Stomach smooth muscle (tissue), 2 donors: Measurements from ENCODE around the gene MCFD2.

Experiments used
- H3K27ac ChIP-seq: one replicate; pipeline ENCODE4 v1.7.0; 2013; ENCODE audit warnings: mild to moderate bottlenecking, low read length, inconsistent platforms
- H3K27me3 ChIP-seq, 2 donors: one replicate each; pipeline ENCODE4 v1.7.0; 2013; ENCODE audit warnings: low read length in 2 of 2; ENCODE audit not compliant: insufficient read depth in 2 of 2, control insufficient read depth in 1 of 2
- H3K36me3 ChIP-seq, 2 donors: one replicate each; pipeline ENCODE4 v1.7.0; 2013; ENCODE audit warnings: low read length in 2 of 2; ENCODE audit not compliant: control insufficient read depth in 2 of 2, insufficient read depth in 2 of 2
- H3K4me1 ChIP-seq: one replicate; pipeline ENCODE4 v1.7.0; 2013; ENCODE audit warnings: low read length; ENCODE audit not compliant: control insufficient read depth, insufficient read depth
- H3K4me3 ChIP-seq, 2 donors: one replicate each; pipeline ENCODE4 v1.7.0; 2013; ENCODE audit warnings: low read length in 2 of 2
- H3K9ac ChIP-seq, 2 donors: one replicate each; pipeline ENCODE4 v1.7.0; 2013; ENCODE audit warnings: low read length in 2 of 2, mild to moderate bottlenecking in 1 of 2
- H3K9me3 ChIP-seq, 2 donors: one replicate each; pipeline ENCODE4 v1.7.0; 2013; ENCODE audit warnings: low read length in 2 of 2; ENCODE audit not compliant: control insufficient read depth in 2 of 2
- donor health status: healthy.
- donor health status: Pancreatic carcinoma.

MCFD2 gene

GRCh38 chr2:46857871-46858701 is 57.5 kb downstream of the MCFD2 start:
- Histone ChIP-seq H3K9ac (no peak overlapping the region), H3K4me1 (peaks cover 46% of the 10 kb centered on the region), H3K4me3 (no peak overlapping the region), H3K9me3 (no peaks in the 10 kb centered on the region), H3K27ac (no peak overlapping the region), H3K36me3 (no peaks in the 10 kb centered on the region), H3K27me3 (no peaks in the 10 kb centered on the region)

GRCh38 chr2:46856336-46856735 is 59.3 kb downstream of the MCFD2 start:
- Histone ChIP-seq H3K27ac (peak overlapping the region; percentile 46), H3K36me3 (no peaks in the 10 kb centered on the region), H3K27me3 (no peaks in the 10 kb centered on the region), H3K4me3 (no peak overlapping the region), H3K9me3 (no peaks in the 10 kb centered on the region), H3K9ac (peak overlapping the region in 1 of 2 donors; percentile 50), H3K4me1 (peaks cover 42% of the 10 kb centered on the region)

GRCh38 chr2:46855805-46856204 is 59.8 kb downstream of the MCFD2 start:
- no peaks in the 10 kb centered on the region for H3K9me3 ChIP-seq
- no peaks in the 10 kb centered on the region for H3K27me3 ChIP-seq
- peak overlapping the region; percentile 86 for H3K27ac ChIP-seq
- peak overlapping the region in 1 of 2 donors; percentile 50 for H3K9ac ChIP-seq
- H3K4me3 ChIP-seq: no peak overlapping the region
- no peaks in the 10 kb centered on the region for H3K36me3 ChIP-seq
- H3K4me1 ChIP-seq: peaks cover 46% of the 10 kb centered on the region

GRCh38 chr2:46854260-46854659 is 61.3 kb downstream of the MCFD2 start:
- Histone ChIP-seq H3K27ac (peak overlapping the region; percentile 86), H3K9me3 (no peaks in the 10 kb centered on the region), H3K4me1 (peaks cover 61% of the 10 kb centered on the region), H3K4me3 (peak overlapping the region in 1 of 2 donors; percentile 8), H3K9ac (peak overlapping the region; percentile 47 to 64), H3K36me3 (no peaks in the 10 kb centered on the region), H3K27me3 (no peaks in the 10 kb centered on the region)

GRCh38 chr2:46852598-46852997 is 63.0 kb downstream of the MCFD2 start:
- H3K4me3 ChIP-seq: no peak overlapping the region
- peak overlapping the region; percentile 49 for H3K27ac ChIP-seq
- no peak overlapping the region for H3K9ac ChIP-seq
- H3K27me3 ChIP-seq: no peaks in the 10 kb centered on the region
- H3K9me3 ChIP-seq: no peaks in the 10 kb centered on the region
- no peaks in the 10 kb centered on the region for H3K36me3 ChIP-seq
- H3K4me1 ChIP-seq: peaks cover 69% of the 10 kb centered on the region

- no peaks in the 10 kb centered on the region for H3K36me3 ChIP-seq
- H3K9me3 ChIP-seq: no peaks in the 10 kb centered on the region
- peaks cover 73% of the 10 kb centered on the region for H3K4me1 ChIP-seq
- no peaks in the 10 kb centered on the region for H3K27me3 ChIP-seq
- H3K4me3 ChIP-seq: no peak overlapping the region
- no peak overlapping the region for H3K9ac ChIP-seq
- H3K27ac ChIP-seq: no peak overlapping the region
These were observed 63.5 kb downstream of the MCFD2 start for GRCh38 chr2:46852124-46852523.
